ENCODE measurements around the gene BEAN1.

Gene BEAN1

DNA sequence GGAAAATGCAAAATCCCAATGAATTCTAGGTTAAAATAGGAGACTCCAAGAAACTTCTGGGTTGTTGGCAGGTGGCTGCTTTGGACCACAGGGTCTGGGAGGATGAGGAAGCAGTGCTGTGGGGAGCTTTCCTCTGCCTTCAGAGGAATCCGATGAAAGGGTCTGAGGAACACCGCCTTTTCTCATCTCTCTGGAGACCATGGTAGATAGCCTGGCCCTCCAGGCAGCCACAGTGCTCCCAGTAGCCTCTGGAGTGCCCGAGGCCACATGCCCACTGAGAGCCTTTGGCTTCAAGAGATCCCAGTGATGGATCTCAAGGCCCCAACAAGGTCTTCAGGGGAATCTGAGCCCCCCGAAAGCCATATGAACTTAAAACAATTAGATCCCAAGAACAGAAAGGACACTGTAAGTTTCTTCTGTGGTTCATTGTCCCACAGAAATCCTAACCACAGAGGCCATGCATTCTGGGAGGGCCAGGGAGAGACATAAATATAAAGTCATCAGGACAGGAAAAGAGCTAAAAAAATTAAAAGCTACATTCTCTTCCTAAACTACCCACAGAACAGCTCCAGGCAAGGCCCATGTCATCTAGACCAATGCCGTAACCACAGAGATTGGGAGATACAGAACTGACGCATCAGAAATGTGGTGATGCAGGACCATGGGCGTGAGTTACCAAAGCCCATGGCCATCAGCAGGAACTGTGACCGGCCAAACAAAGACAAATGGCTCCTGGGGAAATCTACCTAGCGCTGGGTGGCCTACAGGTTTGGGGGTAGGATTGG is 98.5 kb downstream of the BEAN1 start:
- Histone ChIP-seq H3K4me1 (ENCODE audit: control insufficient read depth in 1 of 2, insufficient read depth in 2 of 2, low read length in 2 of 2) (peaks cover 12 to 14% of the 10 kb centered on the region in 2 donors), H3K9me3 (ENCODE audit: control insufficient read depth in 1 of 2, low read length in 2 of 2) (no peaks in the 10 kb centered on the region), H3K27ac (ENCODE audit: low read length) (peak overlapping the region; percentile 61), H3K36me3 (ENCODE audit: control insufficient read depth in 1 of 2, insufficient read depth in 2 of 2, low read length in 2 of 2) (peaks cover 39 to 64% of the 10 kb centered on the region in 2 donors), H3K27me3 (ENCODE audit: low read depth, low read length) (no peaks in the 10 kb centered on the region), H3K4me3 (ENCODE audit: low read depth in 1 of 2, low read length in 2 of 2) (no peak overlapping the region)

DNA sequence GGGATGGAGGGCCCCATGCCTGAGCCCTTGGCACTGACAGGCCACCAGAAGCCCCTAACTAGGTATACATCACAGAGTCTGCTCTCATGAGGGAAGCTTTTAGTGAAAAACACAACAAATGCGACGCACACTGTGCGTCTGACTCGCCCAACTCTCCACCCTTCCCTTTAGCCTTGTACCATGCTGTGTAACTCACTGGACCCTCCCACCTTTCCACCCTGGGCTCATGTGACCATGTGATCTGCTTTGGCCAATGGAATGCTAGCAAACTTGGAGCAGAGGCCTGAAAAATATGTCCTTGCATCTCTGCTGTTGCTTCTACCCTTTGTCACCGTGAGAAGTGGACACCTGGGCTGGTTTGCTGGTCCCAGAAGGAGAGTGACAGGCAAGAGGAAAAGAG is 101.2 kb downstream of the BEAN1 start:
- Histone ChIP-seq H3K27me3 (ENCODE audit: low read depth, low read length) (no peaks in the 10 kb centered on the region), H3K4me3 (ENCODE audit: low read depth in 1 of 2, low read length in 2 of 2) (no peak overlapping the region), H3K36me3 (ENCODE audit: control insufficient read depth in 1 of 2, insufficient read depth in 2 of 2, low read length in 2 of 2) (peaks cover 46 to 72% of the 10 kb centered on the region in 2 donors), H3K4me1 (ENCODE audit: control insufficient read depth in 1 of 2, insufficient read depth in 2 of 2, low read length in 2 of 2) (no peaks in the 10 kb centered on the region), H3K9me3 (ENCODE audit: control insufficient read depth in 1 of 2, low read length in 2 of 2) (no peaks in the 10 kb centered on the region), H3K27ac (ENCODE audit: low read length) (no peak overlapping the region)

DNA sequence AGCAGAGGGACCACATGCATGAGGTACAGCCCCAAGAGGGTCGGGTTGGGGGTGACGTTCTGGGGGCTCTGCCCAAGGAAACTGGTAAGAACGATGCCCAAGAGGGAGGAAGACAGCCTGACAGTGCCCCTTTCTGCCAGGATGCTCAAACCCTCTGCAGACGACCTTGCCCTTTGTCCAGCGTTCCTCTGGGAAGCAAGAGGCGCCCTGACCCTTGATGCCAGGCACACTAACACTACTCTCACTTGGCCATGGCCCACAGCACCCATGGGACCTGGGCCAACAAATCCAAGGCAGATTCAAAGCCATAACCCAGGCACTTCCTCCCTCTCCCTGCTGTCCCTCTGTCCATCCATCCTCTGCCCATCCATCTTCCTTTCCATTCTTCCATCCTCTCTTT is 102.4 kb downstream of the BEAN1 start:
- Histone ChIP-seq H3K9me3 (ENCODE audit: control insufficient read depth in 1 of 2, low read length in 2 of 2) (no peaks in the 10 kb centered on the region), H3K4me1 (ENCODE audit: control insufficient read depth in 1 of 2, insufficient read depth in 2 of 2, low read length in 2 of 2) (no peaks in the 10 kb centered on the region), H3K27ac (ENCODE audit: low read length) (no peak overlapping the region), H3K4me3 (ENCODE audit: low read depth in 1 of 2, low read length in 2 of 2) (no peak overlapping the region), H3K27me3 (ENCODE audit: low read depth, low read length) (no peaks in the 10 kb centered on the region), H3K36me3 (ENCODE audit: control insufficient read depth in 1 of 2, insufficient read depth in 2 of 2, low read length in 2 of 2) (peaks cover 46 to 68% of the 10 kb centered on the region in 2 donors)
